Tibial nerve (tissue), 4 donors: ENCODE results near the gene GRIK4.

ENCODE experiments used
- EP300 ChIP-seq, 2 donors: sonication (generic); formaldehyde crosslinking; IDR thresholded peaks; one replicate each; pipeline ENCODE4 v1.6.1; 2017; ENCODE audit warnings: antibody characterized with exemption in 2 of 2, mild to moderate bottlenecking in 1 of 2
- POLR2A ChIP-seq, 2 donors: fragments of 450-650 bp; IDR thresholded peaks; one replicate each; pipeline ENCODE4 v1.6.1; 2017; ENCODE audit warnings: antibody characterized with exemption in 2 of 2, mild to moderate bottlenecking in 2 of 2, moderate library complexity in 2 of 2
- TF ChIP-seq, protein P1 (sequence below), 5 experiments: fragments of 200-600 bp in 3 of 5; fragments of 450-650 bp in 2 of 5; sonication (generic) in 3 of 5; IDR thresholded peaks; one replicate each; pipeline ENCODE4 v1.5.1; 2016 to 2019; ENCODE audit warnings: antibody characterized with exemption in 5 of 5, mild to moderate bottlenecking in 3 of 5, moderate library complexity in 2 of 5

DNA sequence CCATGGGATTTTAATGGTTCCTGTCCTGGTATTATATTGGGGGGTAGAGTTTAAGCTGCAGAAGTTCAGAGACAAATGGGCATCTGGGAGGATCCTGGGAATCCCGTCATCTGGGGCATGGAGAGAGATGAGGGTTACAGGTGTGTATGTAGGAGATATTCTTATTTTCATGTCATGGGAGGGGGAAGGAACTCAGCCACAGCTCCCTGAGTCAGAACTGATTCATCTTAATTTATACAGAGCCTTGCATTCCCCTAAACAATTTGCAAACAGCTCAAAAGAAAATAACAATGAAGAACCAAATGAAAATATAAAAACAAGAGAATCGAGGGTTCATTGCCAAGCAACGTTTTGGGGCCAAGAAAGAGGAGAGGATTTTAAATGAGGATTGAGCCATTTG is 356.4 kb downstream of the GRIK4 start:
- TF ChIP-seq, protein P1, sequence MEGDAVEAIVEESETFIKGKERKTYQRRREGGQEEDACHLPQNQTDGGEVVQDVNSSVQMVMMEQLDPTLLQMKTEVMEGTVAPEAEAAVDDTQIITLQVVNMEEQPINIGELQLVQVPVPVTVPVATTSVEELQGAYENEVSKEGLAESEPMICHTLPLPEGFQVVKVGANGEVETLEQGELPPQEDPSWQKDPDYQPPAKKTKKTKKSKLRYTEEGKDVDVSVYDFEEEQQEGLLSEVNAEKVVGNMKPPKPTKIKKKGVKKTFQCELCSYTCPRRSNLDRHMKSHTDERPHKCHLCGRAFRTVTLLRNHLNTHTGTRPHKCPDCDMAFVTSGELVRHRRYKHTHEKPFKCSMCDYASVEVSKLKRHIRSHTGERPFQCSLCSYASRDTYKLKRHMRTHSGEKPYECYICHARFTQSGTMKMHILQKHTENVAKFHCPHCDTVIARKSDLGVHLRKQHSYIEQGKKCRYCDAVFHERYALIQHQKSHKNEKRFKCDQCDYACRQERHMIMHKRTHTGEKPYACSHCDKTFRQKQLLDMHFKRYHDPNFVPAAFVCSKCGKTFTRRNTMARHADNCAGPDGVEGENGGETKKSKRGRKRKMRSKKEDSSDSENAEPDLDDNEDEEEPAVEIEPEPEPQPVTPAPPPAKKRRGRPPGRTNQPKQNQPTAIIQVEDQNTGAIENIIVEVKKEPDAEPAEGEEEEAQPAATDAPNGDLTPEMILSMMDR (IDR thresholded peaks at IDR 0.05) = no peak
- no peak for TF ChIP-seq POLR2A (IDR thresholded peaks at IDR 0.05)
- TF ChIP-seq EP300 (IDR thresholded peaks at IDR 0.05) = no peak
